NCI-H1105 (cell line): Measurements from ENCODE around the gene NTM.

Source experiments
- DNase-seq: peaks from one replicate; lab custom pipeline; 2025; lab: John Stamatoyannopoulos, UW

NTM gene

GRCh38 chr11:132260636-132261035 lies 890.2 kb downstream of the NTM start:
- DNase-seq = no peak

- no peak for DNase-seq
Observed at GRCh38 chr11:132263241-132263640, 892.8 kb downstream of the NTM start.

GRCh38 chr11:132263875-132264274 lies 893.5 kb downstream of the NTM start:
- no peak for DNase-seq

- DNase-seq = no peak
Observed at GRCh38 chr11:132264616-132265015, 894.2 kb downstream of the NTM start.

DNA sequence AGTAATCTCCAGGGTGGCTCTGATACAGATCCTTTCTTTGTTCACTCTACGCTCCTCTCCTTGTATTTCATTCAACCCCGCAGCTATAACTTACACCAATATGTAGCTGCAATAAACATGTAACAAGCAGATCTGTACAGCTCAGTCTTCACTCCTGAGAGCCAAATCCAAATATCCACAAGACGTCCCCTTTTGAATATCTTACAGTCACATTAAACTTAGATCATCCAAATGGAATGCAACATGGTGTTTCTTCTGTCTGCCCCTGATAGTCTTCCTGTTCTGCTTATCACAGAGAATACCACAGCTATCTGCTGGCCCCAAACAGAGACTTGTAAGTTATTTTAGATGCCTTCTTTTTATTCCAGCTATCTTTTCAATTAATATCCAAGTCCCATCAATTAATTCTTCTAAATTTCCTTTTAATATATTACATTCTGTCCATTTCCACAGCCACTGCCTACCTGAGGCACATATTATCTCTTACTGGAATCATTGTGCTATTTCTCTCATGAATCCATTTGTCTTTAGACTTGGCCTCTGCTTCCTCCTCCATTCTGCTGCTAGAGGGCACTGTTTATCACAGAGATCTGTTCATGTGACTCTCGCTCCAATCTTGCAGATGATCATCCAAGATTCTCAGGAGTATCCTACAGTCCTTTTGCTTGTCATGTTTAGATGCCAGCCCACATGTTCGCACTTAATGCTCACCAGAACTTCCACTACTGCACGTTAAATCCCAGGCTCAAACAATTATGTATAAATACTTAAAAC lies 908.6 kb downstream of the NTM start:
- peak; percentile 34 for DNase-seq

DNA sequence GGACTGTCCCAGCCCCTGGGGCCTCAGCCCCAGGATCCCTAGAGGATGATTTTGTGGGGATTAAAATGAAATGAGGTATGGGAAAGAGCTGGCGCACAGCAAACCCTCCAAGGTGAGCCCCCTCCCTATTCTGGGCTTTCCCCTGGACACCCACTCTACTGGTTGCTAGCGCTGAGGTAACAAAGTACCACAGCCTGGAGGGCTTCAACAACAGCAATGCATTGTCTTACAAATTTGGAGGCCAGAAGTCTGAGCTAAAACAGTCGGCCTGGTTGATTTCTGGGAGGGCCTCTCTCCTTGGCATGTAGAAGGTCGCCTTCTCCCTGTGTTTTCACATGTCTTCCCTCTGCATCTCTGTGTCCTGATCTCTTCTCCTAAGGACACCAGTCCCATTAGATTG lies 913.6 kb downstream of the NTM start:
- DNase-seq = no peak

- no peak for DNase-seq
Observed at GRCh38 chr11:132284611-132285010, 914.2 kb downstream of the NTM start.

DNA sequence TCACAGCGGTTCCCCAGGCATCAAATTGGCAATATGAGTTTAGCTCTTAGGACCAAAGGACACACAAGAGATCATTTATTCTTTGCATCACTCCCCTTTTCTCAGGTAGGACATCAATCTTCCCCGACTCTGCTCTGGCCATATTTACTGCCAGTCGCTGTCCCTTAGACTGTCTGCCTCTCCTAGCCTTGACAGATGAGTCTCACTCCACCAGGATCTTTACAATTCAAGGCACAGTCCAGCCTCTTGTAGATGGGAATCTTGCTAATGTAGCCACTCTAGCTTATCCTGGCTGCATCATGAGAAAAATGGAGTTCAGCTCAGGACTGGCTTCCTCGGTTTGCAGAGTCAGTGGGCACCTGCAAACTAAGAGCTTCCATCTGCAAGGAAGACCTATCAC lies 915.2 kb downstream of the NTM start:
- no peak for DNase-seq

- no peak for DNase-seq
Observed at GRCh38 chr11:132286106-132286505, 915.7 kb downstream of the NTM start.

GRCh38 chr11:132288036-132288435 lies 917.6 kb downstream of the NTM start:
- DNase-seq = no peak

DNA sequence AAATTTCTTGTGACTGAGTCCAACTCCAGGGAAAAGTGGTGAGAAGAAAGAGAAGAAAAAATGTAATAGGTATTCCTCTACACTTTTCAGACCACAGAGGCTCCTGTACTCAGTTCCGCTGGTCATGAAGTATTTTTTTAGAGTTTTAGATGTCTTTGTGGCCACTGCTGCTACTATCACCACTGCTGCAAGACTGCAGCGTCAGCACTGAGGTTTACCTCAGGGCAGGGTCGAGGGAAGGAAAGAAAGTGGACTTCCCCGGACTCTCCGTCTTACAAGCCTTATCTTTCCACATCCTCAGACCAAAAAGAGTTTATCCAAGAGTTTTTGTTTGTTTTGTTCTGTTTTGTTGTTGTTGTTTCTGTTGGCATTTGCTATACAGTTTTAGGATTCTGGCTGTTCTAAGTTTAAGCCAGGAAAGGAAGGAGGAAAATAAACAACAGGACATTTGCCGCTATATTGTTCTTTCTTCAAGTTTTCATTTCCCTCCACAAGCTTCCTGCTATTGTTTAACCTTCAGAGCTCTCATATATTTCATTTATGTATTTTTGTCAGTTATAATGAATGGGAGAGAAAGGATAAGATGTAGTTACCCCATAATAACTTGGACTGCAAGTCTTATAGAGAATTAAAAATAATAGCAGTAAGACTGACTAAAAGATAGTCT lies 919.3 kb downstream of the NTM start:
- no peak for DNase-seq

DNA sequence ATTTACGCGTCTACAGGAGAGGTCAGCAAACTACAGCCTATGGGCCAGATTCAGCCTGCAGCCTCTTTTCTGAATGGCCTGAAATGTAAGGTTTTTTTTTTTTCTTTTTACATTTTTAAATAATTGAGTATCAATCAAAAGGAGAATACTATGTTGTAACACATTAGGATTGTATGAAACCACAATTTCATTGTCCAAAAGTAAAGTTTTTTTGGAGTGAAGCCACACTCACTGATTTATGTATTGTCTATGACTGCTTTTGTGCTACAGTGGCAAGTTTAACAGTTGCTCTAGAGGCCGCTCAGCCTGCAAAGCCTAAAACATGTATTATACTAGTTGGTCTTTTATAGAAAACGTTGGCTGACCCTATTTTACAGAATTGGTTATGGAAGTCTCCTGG lies 923.2 kb downstream of the NTM start:
- DNase-seq = no peak

DNA sequence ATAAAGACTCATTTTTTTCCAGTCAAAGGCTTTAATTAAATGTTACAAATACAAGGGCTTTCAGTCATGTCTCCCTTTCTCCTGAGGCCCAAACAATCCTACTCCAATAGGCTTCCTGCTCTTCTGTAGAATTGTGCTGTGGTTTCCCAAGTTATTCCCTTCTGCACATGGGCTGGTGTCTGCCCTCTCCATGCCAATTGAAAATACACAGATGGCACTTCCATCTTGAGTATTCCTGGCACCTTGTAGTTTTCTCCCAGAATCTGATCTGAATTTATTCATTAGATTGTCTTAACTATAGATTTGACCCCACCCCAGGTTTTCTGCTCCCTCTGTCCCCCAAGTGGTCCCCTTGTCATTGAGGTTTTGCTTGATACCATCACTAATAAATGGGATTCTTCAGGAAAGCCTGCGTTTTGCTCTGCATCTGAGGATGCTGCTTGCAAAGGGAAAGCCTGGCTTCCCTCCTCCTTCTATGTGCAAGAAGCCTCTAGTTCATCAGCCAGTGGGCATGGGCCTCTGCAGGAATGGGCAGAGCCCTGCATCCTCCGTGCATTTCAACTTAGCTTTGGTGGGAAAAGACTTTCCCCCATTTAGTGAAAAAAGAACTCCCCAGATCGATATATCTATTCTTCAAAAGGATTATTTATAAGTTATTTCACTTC lies 926.7 kb downstream of the NTM start:
- no peak for DNase-seq

DNA sequence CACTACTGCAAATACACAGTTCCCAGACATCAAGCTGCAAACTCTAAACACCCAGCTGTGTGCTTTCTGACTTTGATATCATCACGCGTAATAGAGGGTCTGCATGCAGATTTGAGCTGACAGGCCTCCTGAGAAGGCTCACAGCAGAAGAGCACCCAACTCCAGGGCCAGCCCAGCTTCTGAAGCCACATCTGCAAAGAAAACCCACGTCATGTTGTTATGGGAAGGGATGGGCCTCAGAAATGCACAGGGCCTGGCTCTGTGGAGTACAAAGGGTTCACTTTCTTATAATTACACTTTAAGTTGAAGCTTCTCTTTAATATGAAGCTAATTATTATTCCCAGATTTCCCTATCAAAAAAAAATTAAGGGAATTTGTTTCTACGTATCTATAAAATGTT lies 927.9 kb downstream of the NTM start:
- no peak for DNase-seq

- DNase-seq = no peak
Observed at GRCh38 chr11:132300283-132300682, 929.9 kb downstream of the NTM start.

GRCh38 chr11:132301465-132301864 lies 931.0 kb downstream of the NTM start:
- DNase-seq = no peak

- no peak for DNase-seq
Observed at GRCh38 chr11:132301900-132302299, 931.5 kb downstream of the NTM start.

DNA sequence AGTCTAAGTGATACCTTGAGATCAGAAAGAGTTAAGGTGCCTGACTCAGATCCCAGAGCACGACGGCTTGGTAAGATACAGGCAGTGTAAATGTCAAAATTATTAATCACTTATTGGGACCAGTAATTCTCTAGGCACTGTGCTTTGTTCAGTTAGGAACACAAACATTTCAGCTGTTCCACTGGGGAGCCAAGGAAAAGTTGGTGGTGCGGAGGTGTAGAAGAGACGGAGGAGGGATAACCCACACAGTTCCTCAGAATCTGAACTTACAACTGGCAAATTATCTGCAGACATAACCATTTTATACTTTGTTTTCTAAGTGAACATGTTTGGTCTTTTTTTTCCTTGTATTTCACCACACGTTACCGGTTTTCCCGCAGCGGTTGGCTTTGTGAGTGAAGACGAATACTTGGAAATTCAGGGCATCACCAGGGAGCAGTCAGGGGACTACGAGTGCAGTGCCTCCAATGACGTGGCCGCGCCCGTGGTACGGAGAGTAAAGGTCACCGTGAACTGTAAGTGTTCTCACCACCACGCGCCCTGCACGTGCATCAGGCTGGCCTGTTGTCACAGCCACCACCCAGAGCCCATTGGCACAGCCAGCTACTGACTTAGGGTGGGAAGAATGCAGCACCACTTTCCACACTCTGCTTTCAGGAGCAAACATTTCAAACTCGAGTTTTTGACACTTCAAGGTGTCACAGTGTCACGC lies 937.0 kb downstream of the NTM start:
- no peak for DNase-seq

DNA sequence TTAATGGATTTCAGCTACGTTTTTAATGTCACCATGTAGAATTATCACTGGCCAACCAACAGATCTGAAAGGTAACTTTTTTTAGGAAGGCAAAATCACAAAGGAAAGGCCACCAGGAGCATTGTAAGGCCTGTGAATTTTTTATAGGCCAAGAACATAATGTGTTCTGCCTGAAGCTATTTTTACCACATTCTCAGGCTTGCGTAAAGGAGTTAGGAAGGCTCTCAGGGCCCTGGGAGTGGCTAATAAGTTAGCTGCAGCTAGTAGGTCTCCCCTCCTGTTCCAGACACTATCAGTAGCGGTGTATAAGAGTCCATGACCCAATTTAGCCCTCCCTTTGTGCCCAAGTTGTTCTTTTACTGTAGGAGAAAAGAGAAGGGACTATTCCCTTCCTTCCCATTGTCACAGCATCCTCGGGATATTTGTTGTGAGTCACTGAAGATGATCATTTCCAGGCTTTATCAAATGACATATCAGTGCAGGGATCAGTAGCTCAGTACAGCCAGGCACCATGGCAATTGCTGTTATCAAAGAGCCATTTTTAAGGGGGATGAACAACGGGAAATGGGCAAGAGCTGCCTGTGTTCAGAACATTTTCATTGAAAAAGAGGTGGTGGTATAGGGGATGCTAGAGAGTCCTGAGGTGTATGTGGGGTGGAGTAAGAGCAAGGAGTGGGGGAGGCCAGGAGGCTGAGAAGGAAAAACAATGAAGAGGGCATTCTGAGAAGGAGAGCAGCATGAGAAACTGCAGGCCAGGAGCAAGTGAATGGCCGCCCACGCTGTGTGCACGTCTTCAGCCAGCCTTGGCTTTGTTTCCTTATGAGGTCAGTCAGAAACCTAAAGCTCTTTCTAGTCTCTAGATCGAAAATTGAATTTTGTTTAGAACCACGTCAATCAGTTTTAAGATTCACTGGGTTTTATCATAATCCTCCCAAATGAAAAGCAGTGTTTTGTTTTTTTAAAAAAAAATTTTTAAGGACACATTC lies 940.3 kb downstream of the NTM start:
- no peak for DNase-seq

GRCh38 chr11:132311703-132312102 lies 941.3 kb downstream of the NTM start:
- DNase-seq = no peak

DNA sequence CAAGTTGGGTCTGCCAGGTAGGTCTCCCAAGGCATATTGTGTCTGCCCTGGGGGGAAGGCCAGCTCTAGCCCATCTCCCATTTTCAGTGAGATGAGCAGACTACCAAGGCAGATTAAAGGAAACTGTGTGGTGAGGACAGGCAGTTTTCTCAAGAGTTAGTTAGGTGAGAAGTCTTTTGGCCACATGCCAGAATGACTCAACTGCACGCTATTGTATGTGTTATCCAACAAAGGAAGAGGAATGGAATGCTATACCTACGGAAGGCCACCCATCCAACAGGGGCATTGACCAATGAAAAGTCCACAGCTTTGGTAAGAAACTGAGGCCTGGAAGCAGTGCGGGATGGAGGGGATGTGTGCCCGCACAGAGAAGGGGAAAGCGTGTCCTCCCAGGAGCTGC lies 941.7 kb downstream of the NTM start:
- DNase-seq = no peak
